Liver (tissue), 9 donors: ENCODE measurements around the gene SHQ1. TPM values are rescaled to one million over a fixed set of nuclear protein-coding genes. Genes with fewer than 3 reads are reported as not detected.

Experiments used
- DNase-seq: peaks from one replicate; pipeline ENCODE4 v3.0.0-alpha.2; 2017; ENCODE audit warnings: low spot score
- H3K27ac ChIP-seq, 2 donors: one replicate each; pipeline ENCODE4 v1.7.0; 2013; ENCODE audit warnings: inconsistent platforms in 2 of 2, low read length in 2 of 2, control low read depth in 1 of 2, low read depth in 1 of 2, mild to moderate bottlenecking in 1 of 2
- H3K27me3 ChIP-seq, 4 donors: one replicate each; pipeline versions ENCODE4 v1.6.1 to v1.7.0; 2013; ENCODE audit warnings: low read length in 3 of 4, inconsistent platforms in 1 of 4, mild to moderate bottlenecking in 1 of 4, moderate library complexity in 1 of 4; ENCODE audit not compliant: control insufficient read depth in 4 of 4, insufficient read depth in 4 of 4
- H3K36me3 ChIP-seq, 4 donors: one replicate each; pipeline versions ENCODE4 v1.6.1 to v1.7.0; 2013; ENCODE audit warnings: low read length in 3 of 4, mild to moderate bottlenecking in 3 of 4, low read depth in 1 of 4, moderate library complexity in 1 of 4; ENCODE audit not compliant: control insufficient read depth in 4 of 4, insufficient read depth in 3 of 4
- H3K4me1 ChIP-seq, 4 donors: one replicate each; pipeline versions ENCODE4 v1.6.1 to v1.7.0; 2013; ENCODE audit warnings: low read length in 3 of 4, mild to moderate bottlenecking in 3 of 4, moderate library complexity in 1 of 4; ENCODE audit not compliant: control insufficient read depth in 4 of 4, insufficient read depth in 4 of 4
- H3K4me3 ChIP-seq, 3 donors: one replicate each; pipeline versions ENCODE4 v1.6.1 to v1.7.0; 2013; ENCODE audit warnings: low read length in 3 of 3, control low read depth in 1 of 3, low read depth in 1 of 3, mild to moderate bottlenecking in 1 of 3
- H3K9ac ChIP-seq, 2 donors: one replicate each; pipeline ENCODE4 v1.7.0; 2013; ENCODE audit warnings: low read length in 2 of 2, mild to moderate bottlenecking in 2 of 2, moderate library complexity in 2 of 2, control low read depth in 1 of 2, low read depth in 1 of 2
- H3K9me3 ChIP-seq, 4 donors: one replicate each; pipeline versions ENCODE4 v1.6.1 to v1.7.0; 2013; ENCODE audit warnings: low read length in 3 of 4; ENCODE audit not compliant: control insufficient read depth in 4 of 4
- ATF3 ChIP-seq: IDR thresholded peaks from 2 replicates; pipeline ENCODE4 v1.6.1; 2016; ENCODE audit warnings: antibody characterized with exemption
- CTCF ChIP-seq: fragments of 150-350 bp; IDR thresholded peaks from 2 replicates; pipeline ENCODE4 v1.5.1; 2017; ENCODE audit warnings: improper control_type of control experiment, low read depth, low read length; ENCODE audit not compliant: missing input control
- FOXA1 ChIP-seq: IDR thresholded peaks from 2 replicates; pipeline ENCODE4 v1.6.1; 2016; ENCODE audit warnings: antibody characterized with exemption
- FOXA2 ChIP-seq: IDR thresholded peaks from 2 replicates; pipeline ENCODE4 v1.6.1; 2016; ENCODE audit warnings: antibody characterized with exemption
- GABPA ChIP-seq, 2 donors: IDR thresholded peaks in 1 of 2; conservative IDR thresholded peaks in 1 of 2; 2 replicates each; pipeline ENCODE4 v1.6.1; 2016; ENCODE audit warnings: antibody characterized with exemption in 2 of 2, mild to moderate bottlenecking in 1 of 2, moderate library complexity in 1 of 2
- HNF4A ChIP-seq, 2 donors: conservative IDR thresholded peaks; 2 replicates each; pipeline ENCODE4 v1.6.1; 2016; ENCODE audit warnings: antibody characterized with exemption in 2 of 2, mild to moderate bottlenecking in 2 of 2
- HNF4G ChIP-seq: IDR thresholded peaks from 2 replicates; pipeline ENCODE4 v1.6.1; 2016; ENCODE audit warnings: antibody characterized with exemption
- JUND ChIP-seq, 2 donors: IDR thresholded peaks; 2 replicates each; pipeline ENCODE4 v1.6.1; 2016; ENCODE audit warnings: antibody characterized with exemption in 2 of 2
- NR2F2 ChIP-seq: IDR thresholded peaks from 2 replicates; pipeline ENCODE4 v1.6.1; 2016; ENCODE audit warnings: antibody characterized with exemption
- REST ChIP-seq: IDR thresholded peaks from 2 replicates; pipeline ENCODE4 v1.6.1; 2016; ENCODE audit warnings: antibody characterized with exemption, mild to moderate bottlenecking
- RXRA ChIP-seq, 2 donors: IDR thresholded peaks; 2 replicates each; pipeline ENCODE4 v1.6.1; 2017 to 2018; ENCODE audit warnings: antibody characterized with exemption in 2 of 2, mild to moderate bottlenecking in 1 of 2
- TAF1 ChIP-seq: conservative IDR thresholded peaks from 2 replicates; pipeline ENCODE4 v1.6.1; 2016; ENCODE audit warnings: antibody characterized with exemption, mild to moderate bottlenecking
- YY1 ChIP-seq: IDR thresholded peaks from 2 replicates; pipeline ENCODE4 v1.6.1; 2016; ENCODE audit warnings: antibody characterized with exemption, mild to moderate bottlenecking
- ZBTB33 ChIP-seq: IDR thresholded peaks from 2 replicates; pipeline ENCODE4 v1.6.1; 2016; ENCODE audit warnings: antibody characterized with exemption
- WGBS: extraction: QIAGEN DNeasy Blood & Tissue Kit; methylation state at CpG from one replicate; pipeline ENCODE4 v1.1.7; 2013; 5-methylcytosine and 5-hydroxymethylcytosine counted together
- polyA plus RNA-seq, 2 donors: library from polyadenylated mRNA; stranded (reverse) in 1 of 2; unstranded in 1 of 2; fragments of 200-250 nt in 1 of 2; fragments of >200 nt in 1 of 2; fragmentation: Nextera tagmentation in 1 of 2; extraction: Ambion mirVana in 1 of 2; gene quantifications; one replicate each; pipeline versions ENCODE4 v1.2.1 to v1.2.3, GENCODE V29; 2013 to 2015
- total RNA-seq, 2 donors: library from RNA; depleted of rRNA; stranded (reverse); fragments of >200 nt; gene quantifications; one replicate each; pipeline ENCODE4 v1.2.3, GENCODE V29; 2014
- TF ChIP-seq, protein P1 (sequence below): IDR thresholded peaks from 2 replicates; pipeline ENCODE4 v1.6.1; 2016; ENCODE audit warnings: antibody characterized with exemption
- donor health status: healthy.
- donor health status: healthy.
- donor health status: healthy.
- donor health status: healthy.
- donor health status: healthy.

The SHQ1 gene
- total and polyA plus RNA-seq, 4 donors, result 4.3 to 9.6 (median 6.1) TPM

GRCh38 chr3:72728329-72728889 lies 119.8 kb downstream of the SHQ1 start (continued):
- TF ChIP-seq CTCF, result no peak

- no peak for TF ChIP-seq FOXA1
- TF ChIP-seq ZBTB33, result no peak
- TF ChIP-seq GABPA (IDR thresholded peaks at IDR 0.05 in 1 of 2, conservative IDR thresholded peaks at IDR 0.05 in 1 of 2), result no peak
- TF ChIP-seq, protein P1, sequence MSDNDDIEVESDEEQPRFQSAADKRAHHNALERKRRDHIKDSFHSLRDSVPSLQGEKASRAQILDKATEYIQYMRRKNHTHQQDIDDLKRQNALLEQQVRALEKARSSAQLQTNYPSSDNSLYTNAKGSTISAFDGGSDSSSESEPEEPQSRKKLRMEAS, result no peak
- TF ChIP-seq HNF4A (conservative IDR thresholded peaks at IDR 0.05), result no peak
- no peak for TF ChIP-seq ATF3
- H3K4me3 ChIP-seq, result no peak overlapping the region
- no peaks in the 10 kb centered on the region for H3K36me3 ChIP-seq
- no peaks in the 10 kb centered on the region for H3K4me1 ChIP-seq
- 91% methylated on average over 7 of the region's 7 CpGs for WGBS
- no peak overlapping the region for H3K9ac ChIP-seq
- no peaks in the 10 kb centered on the region for H3K27me3 ChIP-seq
- peaks cover 0 to under 1% (median 0%) of the 10 kb centered on the region in 4 donors for H3K9me3 ChIP-seq
- DNase-seq, result no peak
- no peak overlapping the region for H3K27ac ChIP-seq
Measured at GRCh38 chr3:72727726-72728125, 120.5 kb downstream of the SHQ1 start.

- Histone ChIP-seq H3K9ac (no peak overlapping the region), H3K4me3 (no peak overlapping the region), H3K4me1 (no peaks in the 10 kb centered on the region), H3K27me3 (no peaks in the 10 kb centered on the region), H3K36me3 (no peaks in the 10 kb centered on the region), H3K9me3 (no peaks in the 10 kb centered on the region), H3K27ac (no peak overlapping the region)
- WGBS, result 62% methylated on average over 6 of the region's 6 CpGs
- TF ChIP-seq RXRA (IDR thresholded peaks at IDR 0.05) (no peak), CTCF (no peak), ATF3 (no peak), TAF1 (no peak), NR2F2 (no peak), HNF4G (no peak), REST (no peak), YY1 (no peak), ZBTB33 (no peak), FOXA2 (no peak), GABPA (IDR thresholded peaks at IDR 0.05 in 1 of 2, conservative IDR thresholded peaks at IDR 0.05 in 1 of 2) (no peak), JUND (IDR thresholded peaks at IDR 0.05) (no peak)
- DNase-seq, result no peak
Measured at GRCh38 chr3:72727172-72727571, 121.1 kb downstream of the SHQ1 start.
